Lower leg skin (tissue), 3 donors: ENCODE measurements around the gene THSD4.

Experiments
- POLR2A ChIP-seq, 2 donors: fragments of 450-650 bp; IDR thresholded peaks; one replicate each; pipeline ENCODE4 v1.6.1; 2016 to 2017; ENCODE audit warnings: antibody characterized with exemption in 2 of 2, mild to moderate bottlenecking in 1 of 2, moderate library complexity in 1 of 2
- TF ChIP-seq, protein P1 (sequence below), 3 donors: fragments of 450-650 bp; IDR thresholded peaks; one replicate each; pipeline ENCODE4 v1.5.1; 2016; ENCODE audit warnings: antibody characterized with exemption in 3 of 3, mild to moderate bottlenecking in 3 of 3, moderate library complexity in 2 of 3

DNA sequence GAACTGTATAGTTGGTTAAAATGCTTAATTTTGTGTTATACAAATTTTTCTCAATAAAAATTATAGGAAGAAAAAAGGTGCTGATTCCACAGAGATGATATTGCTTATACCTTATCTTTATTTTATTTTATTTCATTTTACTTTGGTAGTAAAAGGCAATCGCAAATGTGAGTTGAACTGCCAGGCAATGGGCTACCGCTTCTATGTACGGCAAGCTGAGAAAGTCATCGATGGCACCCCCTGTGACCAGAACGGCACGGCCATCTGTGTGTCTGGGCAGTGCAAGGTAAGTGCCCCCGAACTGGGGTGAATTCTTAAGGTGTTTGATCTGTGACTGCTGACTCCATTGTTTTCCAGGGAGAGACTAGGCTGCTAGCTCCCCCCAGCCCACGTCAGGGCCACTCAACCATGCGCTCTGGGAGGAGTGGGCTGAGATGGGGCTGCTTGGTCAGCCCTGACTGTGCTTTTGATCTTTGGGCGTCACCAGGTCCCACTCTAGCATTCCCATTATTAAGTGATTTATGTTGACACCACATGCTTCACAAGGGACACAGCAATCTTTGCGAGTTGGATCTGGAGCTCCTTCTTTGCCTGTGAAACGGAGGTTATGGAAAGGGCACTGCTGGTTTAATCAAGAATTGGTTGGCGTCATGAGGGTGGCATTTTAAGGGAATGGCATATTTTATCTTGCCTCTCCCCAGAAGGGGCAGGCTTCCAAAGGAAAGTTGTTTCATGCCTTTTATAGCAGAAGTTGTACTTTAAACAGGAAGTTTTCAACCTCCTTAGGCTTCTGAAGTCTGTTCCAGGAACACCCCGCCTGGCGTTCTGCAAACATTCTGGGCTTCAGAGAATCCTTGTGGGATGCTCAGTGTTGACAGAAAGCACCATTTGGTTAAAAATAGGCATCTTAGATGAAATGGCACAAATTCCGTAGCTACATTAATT, 296.5 kb downstream of the THSD4 start:
- no peak for TF ChIP-seq POLR2A (IDR thresholded peaks at IDR 0.05)
- TF ChIP-seq, protein P1, sequence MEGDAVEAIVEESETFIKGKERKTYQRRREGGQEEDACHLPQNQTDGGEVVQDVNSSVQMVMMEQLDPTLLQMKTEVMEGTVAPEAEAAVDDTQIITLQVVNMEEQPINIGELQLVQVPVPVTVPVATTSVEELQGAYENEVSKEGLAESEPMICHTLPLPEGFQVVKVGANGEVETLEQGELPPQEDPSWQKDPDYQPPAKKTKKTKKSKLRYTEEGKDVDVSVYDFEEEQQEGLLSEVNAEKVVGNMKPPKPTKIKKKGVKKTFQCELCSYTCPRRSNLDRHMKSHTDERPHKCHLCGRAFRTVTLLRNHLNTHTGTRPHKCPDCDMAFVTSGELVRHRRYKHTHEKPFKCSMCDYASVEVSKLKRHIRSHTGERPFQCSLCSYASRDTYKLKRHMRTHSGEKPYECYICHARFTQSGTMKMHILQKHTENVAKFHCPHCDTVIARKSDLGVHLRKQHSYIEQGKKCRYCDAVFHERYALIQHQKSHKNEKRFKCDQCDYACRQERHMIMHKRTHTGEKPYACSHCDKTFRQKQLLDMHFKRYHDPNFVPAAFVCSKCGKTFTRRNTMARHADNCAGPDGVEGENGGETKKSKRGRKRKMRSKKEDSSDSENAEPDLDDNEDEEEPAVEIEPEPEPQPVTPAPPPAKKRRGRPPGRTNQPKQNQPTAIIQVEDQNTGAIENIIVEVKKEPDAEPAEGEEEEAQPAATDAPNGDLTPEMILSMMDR (IDR thresholded peaks at IDR 0.05) = no peak
